PC-9 (cell line): ENCODE data around the gene CORIN. TPM values are rescaled to one million over a fixed set of nuclear protein-coding genes. Genes with fewer than 3 reads are reported as not detected.

Experiments used
- BruUV-seq: library from RNA; stranded (reverse); fragments of 400-500 nt; replicated peaks from 2 replicates; lab custom pipeline; 2021; lab: Mats Ljungman, UMichigan
- CTCF ChIA-PET: fragments of 300-600 bp; sonication (Branson Sonifier 250); formaldehyde crosslinking; loops from one replicate; lab custom pipeline; 2022; ENCODE audit warnings: antibody characterized with exemption; lab: Charles Lee
- POLR2A ChIA-PET: fragments of 300-600 bp; sonication (Branson Sonifier 250); formaldehyde crosslinking; loops from one replicate; lab custom pipeline; 2022; ENCODE audit warnings: antibody characterized with exemption; ENCODE audit not compliant: unreplicated experiment; lab: Charles Lee
- DNase-seq, 2 experiments: peaks; one replicate each; pipeline versions ENCODE4 v3.0.0 to v3.0.0-alpha.2; 2015 to 2022; ENCODE audit warnings: mixed read lengths in 1 of 2
- H2AFZ ChIP-seq: fragments of 200-600 bp; sonication (generic); 2 replicates; pipeline ENCODE4 v1.8.1; 2017; ENCODE audit warnings: antibody characterized with exemption
- H3F3A ChIP-seq: fragments of 200-600 bp; sonication (generic); 2 replicates; pipeline ENCODE4 v1.8.1; 2017; ENCODE audit warnings: antibody characterized with exemption, mild to moderate bottlenecking, low read depth; ENCODE audit not compliant: insufficient read depth
- H3K27ac ChIP-seq: fragments of 200-600 bp; sonication (generic); 2 replicates; pipeline ENCODE4 v1.6.1; 2016; ENCODE audit warnings: mixed run types
- H3K27me3 ChIP-seq: fragments of 200-600 bp; sonication (generic); 2 replicates; pipeline ENCODE4 v1.6.1; 2016; ENCODE audit warnings: low read depth, mixed run types; ENCODE audit not compliant: insufficient read depth
- H3K36me3 ChIP-seq: fragments of 200-600 bp; sonication (generic); 2 replicates; pipeline ENCODE4 v1.6.1; 2016; ENCODE audit warnings: low read depth, mixed run types
- H3K4me1 ChIP-seq: fragments of 200-600 bp; sonication (generic); replicated peaks from 2 replicates; pipeline ENCODE4 v1.6.1; 2016; ENCODE audit warnings: mixed run types; ENCODE audit not compliant: insufficient read depth
- H3K4me2 ChIP-seq: fragments of 200-600 bp; sonication (generic); 2 replicates; pipeline ENCODE4 v1.6.1; 2017; ENCODE audit warnings: mixed run types
- H3K4me3 ChIP-seq: fragments of 200-600 bp; sonication (generic); 2 replicates; pipeline ENCODE4 v1.6.1; 2016; ENCODE audit warnings: mixed run types
- H3K79me2 ChIP-seq: fragments of 200-600 bp; sonication (generic); 2 replicates; pipeline ENCODE4 v1.6.1; 2017; ENCODE audit warnings: low read depth, mixed run types
- H3K9me2 ChIP-seq: fragments of 200-600 bp; sonication (generic); 2 replicates; pipeline ENCODE4 v1.8.1; 2017; ENCODE audit warnings: mild to moderate bottlenecking; ENCODE audit not compliant: insufficient read depth
- H3K9me3 ChIP-seq: fragments of 200-600 bp; sonication (generic); 2 replicates; pipeline ENCODE4 v1.8.1; 2016; ENCODE audit warnings: low read depth; ENCODE audit not compliant: insufficient read depth
- H4K20me1 ChIP-seq: fragments of 200-600 bp; sonication (generic); 2 replicates; pipeline ENCODE4 v1.8.1; 2017; ENCODE audit not compliant: insufficient read depth
- EZH2 ChIP-seq: fragments of 200-600 bp; sonication (generic); IDR thresholded peaks from 2 replicates; pipeline ENCODE4 v1.8.0; 2017; ENCODE audit warnings: antibody characterized with exemption, low read depth
- intact Hi-C: fragments of 100-400 bp; cut with micrococcal nuclease; formaldehyde crosslinking; loops from one replicate; pipeline ENCODE4 v1.10.0; 2022; ENCODE audit not compliant: unreplicated experiment
- total RNA-seq: library from RNA; stranded (reverse); gene quantifications from 2 replicates; pipeline ENCODE4 v1.2.3, GENCODE V29; 2021
- TF ChIP-seq, protein P1 (sequence below): fragments of 200-600 bp; sonication (generic); conservative IDR thresholded peaks from 2 replicates; pipeline ENCODE4 v1.6.1; 2017; ENCODE audit warnings: mixed run types, antibody characterized with exemption, mild to moderate bottlenecking, moderate library complexity

Gene CORIN
- total RNA-seq, 1 experiment from 2014 or later = not detected

DNA sequence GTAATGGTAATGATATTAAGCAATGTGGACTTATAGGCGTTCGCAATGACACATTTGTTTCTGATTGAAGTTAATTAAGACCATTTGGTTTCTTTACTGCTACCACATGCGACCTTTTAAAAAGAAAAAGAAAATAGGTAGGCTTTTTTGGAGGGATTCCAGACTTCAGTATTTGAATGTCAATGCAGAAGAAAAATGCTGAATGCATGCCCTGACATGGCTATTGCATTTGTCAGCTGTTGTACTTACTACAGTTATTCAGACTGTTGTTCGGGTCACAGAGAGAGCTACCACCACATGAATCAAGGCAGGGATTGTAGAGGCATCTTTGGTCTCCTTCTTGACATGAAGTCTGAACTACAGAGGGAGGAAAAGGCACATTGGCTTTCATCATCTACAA is 163.7 kb downstream of the CORIN start:
- H3K4me3 ChIP-seq = no peak overlapping the region
- no peaks in the 10 kb centered on the region for H3K27me3 ChIP-seq
- intact Hi-C loops = no loop called here
- no peaks in the 10 kb centered on the region for H3F3A ChIP-seq
- H3K4me2 ChIP-seq = no peak overlapping the region
- H4K20me1 ChIP-seq = no peaks in the 10 kb centered on the region
- POLR2A ChIA-PET = no interaction called here
- no peak for DNase-seq
- no peak overlapping the region for H2AFZ ChIP-seq
- no peaks in the 10 kb centered on the region for H3K9me2 ChIP-seq
- no peaks in the 10 kb centered on the region for H3K4me1 ChIP-seq
- no peak for TF ChIP-seq EZH2
- TF ChIP-seq, protein P1, sequence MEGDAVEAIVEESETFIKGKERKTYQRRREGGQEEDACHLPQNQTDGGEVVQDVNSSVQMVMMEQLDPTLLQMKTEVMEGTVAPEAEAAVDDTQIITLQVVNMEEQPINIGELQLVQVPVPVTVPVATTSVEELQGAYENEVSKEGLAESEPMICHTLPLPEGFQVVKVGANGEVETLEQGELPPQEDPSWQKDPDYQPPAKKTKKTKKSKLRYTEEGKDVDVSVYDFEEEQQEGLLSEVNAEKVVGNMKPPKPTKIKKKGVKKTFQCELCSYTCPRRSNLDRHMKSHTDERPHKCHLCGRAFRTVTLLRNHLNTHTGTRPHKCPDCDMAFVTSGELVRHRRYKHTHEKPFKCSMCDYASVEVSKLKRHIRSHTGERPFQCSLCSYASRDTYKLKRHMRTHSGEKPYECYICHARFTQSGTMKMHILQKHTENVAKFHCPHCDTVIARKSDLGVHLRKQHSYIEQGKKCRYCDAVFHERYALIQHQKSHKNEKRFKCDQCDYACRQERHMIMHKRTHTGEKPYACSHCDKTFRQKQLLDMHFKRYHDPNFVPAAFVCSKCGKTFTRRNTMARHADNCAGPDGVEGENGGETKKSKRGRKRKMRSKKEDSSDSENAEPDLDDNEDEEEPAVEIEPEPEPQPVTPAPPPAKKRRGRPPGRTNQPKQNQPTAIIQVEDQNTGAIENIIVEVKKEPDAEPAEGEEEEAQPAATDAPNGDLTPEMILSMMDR = no peak
- no peaks in the 10 kb centered on the region for H3K79me2 ChIP-seq
- H3K9me3 ChIP-seq = no peaks in the 10 kb centered on the region
- CTCF ChIA-PET = no interaction called here
- no peak overlapping the region for H3K27ac ChIP-seq
- H3K36me3 ChIP-seq = no peaks in the 10 kb centered on the region
- BruUV-seq = no TSS peak

DNA sequence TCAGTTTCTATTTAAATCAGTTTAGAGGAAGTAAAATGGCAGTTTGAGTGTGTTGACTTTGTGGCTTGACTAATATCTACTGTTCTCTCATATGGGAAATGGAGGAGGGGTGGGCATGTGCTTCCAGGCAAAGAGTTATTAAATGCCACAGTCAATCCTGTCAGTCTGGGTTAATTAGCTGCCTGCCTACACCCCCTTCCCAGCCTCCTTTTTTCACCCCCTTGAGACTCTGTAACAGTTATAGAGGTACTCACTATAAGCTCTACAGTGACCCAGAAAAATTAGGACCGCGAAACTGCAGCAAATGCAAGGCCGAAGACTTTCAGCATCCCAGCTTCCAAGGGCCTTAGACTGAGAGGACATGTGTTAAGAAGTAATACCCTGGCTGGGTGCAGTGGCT is 165.2 kb downstream of the CORIN start:
- POLR2A ChIA-PET = no interaction called here
- Histone ChIP-seq H3K9me2 (no peaks in the 10 kb centered on the region), H4K20me1 (no peaks in the 10 kb centered on the region), H3K27me3 (no peaks in the 10 kb centered on the region), H3K4me3 (no peak overlapping the region), H2AFZ (no peak overlapping the region), H3K9me3 (no peaks in the 10 kb centered on the region), H3K4me2 (no peak overlapping the region), H3K27ac (no peak overlapping the region), H3K79me2 (no peaks in the 10 kb centered on the region), H3K36me3 (no peaks in the 10 kb centered on the region), H3F3A (no peaks in the 10 kb centered on the region), H3K4me1 (no peaks in the 10 kb centered on the region)
- CTCF ChIA-PET = no interaction called here
- TF ChIP-seq, protein P1 = no peak
- TF ChIP-seq EZH2 = no peak
- intact Hi-C loops = no loop called here
- no peak for DNase-seq
- no TSS peak for BruUV-seq

DNA sequence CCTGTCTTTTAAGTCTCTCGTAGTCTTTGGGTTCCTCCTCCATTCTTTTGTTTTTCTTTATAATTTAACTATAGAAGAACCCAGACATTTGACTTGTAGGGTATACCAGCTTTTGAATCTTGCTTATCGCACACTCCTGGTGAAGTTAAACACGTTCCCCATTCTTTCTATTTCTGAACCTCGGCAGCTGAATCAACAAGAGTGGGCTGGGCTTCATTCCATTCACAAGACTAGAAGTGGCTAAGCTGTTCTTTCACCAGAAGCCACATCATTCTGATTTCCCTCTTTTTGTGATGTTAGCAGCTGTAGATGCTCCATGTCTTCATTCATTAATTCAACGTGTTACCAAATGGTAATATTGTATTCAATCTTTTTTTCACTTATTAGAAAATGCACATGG is 167.9 kb downstream of the CORIN start:
- CTCF ChIA-PET = interaction anchor here (0.9 kb wide), 1 partner anchor 264 kb away, joined by 4 read pairs; no protein-coding TSS in a partner anchor
- intact Hi-C loops = loop anchor here (5.0 kb wide), 1 partner anchor 167 kb away; the partner anchor contains the start of gene CORIN
- no peak overlapping the region for H2AFZ ChIP-seq

More for the DNA sequence above, 167.9 kb downstream of the CORIN start:
- no peak for TF ChIP-seq EZH2
- TF ChIP-seq, protein P1 = no peak
- Histone ChIP-seq H3K79me2 (no peaks in the 10 kb centered on the region), H3K9me2 (no peaks in the 10 kb centered on the region), H3K27me3 (no peaks in the 10 kb centered on the region), H4K20me1 (no peaks in the 10 kb centered on the region), H3K4me2 (no peak overlapping the region), H3K4me1 (no peaks in the 10 kb centered on the region), H3K4me3 (no peak overlapping the region), H3K9me3 (no peaks in the 10 kb centered on the region), H3F3A (no peaks in the 10 kb centered on the region), H3K36me3 (no peaks in the 10 kb centered on the region), H3K27ac (no peak overlapping the region)
- BruUV-seq = no TSS peak
- POLR2A ChIA-PET = no interaction called here
- no peak for DNase-seq
